Esophagus muscularis mucosa (tissue), 4 donors: ENCODE results near the gene NPPB.

ENCODE experiments used
- CTCF ChIP-seq, 3 experiments: fragments of 200-600 bp in 2 of 3; fragments of 450-650 bp in 1 of 3; sonication (generic) in 2 of 3; IDR thresholded peaks; one replicate each; pipeline ENCODE4 v1.5.1; 2017 to 2019; ENCODE audit warnings: antibody characterized with exemption in 3 of 3, mild to moderate bottlenecking in 2 of 3, moderate library complexity in 1 of 3
- EP300 ChIP-seq: sonication (generic); formaldehyde crosslinking; IDR thresholded peaks from one replicate; pipeline ENCODE4 v1.6.1; 2017; ENCODE audit warnings: antibody characterized with exemption
- POLR2A ChIP-seq: fragments of 450-650 bp; IDR thresholded peaks from one replicate; pipeline ENCODE4 v1.6.1; 2017; ENCODE audit warnings: antibody characterized with exemption, moderate library complexity, mild to moderate bottlenecking, low read depth
- POLR2AphosphoS5 ChIP-seq, 2 donors: sonication (generic); formaldehyde crosslinking; IDR thresholded peaks; one replicate each; pipeline ENCODE4 v1.6.1; 2017; ENCODE audit warnings: antibody characterized with exemption in 2 of 2

- TF ChIP-seq CTCF (IDR thresholded peaks at IDR 0.05) (no peak), POLR2A (no peak), EP300 (no peak), POLR2AphosphoS5 (IDR thresholded peaks at IDR 0.05) (no peak)
These were observed 46.2 kb upstream of the NPPB start for GRCh38 chr1:11904978-11905377.
